ENCODE data around the gene ABCA3. TPM values are rescaled to one million over a fixed set of nuclear protein-coding genes. Genes with fewer than 3 reads are reported as not detected.

ABCA3 gene
- total RNA-seq, 1 experiment from 2014 or later: 6.2 TPM

GRCh38 chr16:2276368-2277195 is 63.9 kb downstream of the ABCA3 start:
- Histone ChIP-seq H4K20me1 (ENCODE audit: insufficient read depth) (peaks cover 3% of the 10 kb centered on the region; the same call in 1 of the 2 replicates), H3K27ac (no peak overlapping the region), H3K79me2 (ENCODE audit: low read depth) (no peaks in the 10 kb centered on the region), H2AFZ (no peak overlapping the region), H3F3A (ENCODE audit: insufficient read depth, low read depth) (no peaks in the 10 kb centered on the region), H3K9me2 (ENCODE audit: insufficient read depth) (no peaks in the 10 kb centered on the region), H3K4me3 (no peak overlapping the region), H3K9me3 (ENCODE audit: insufficient read depth, low read depth) (no peaks in the 10 kb centered on the region), H3K36me3 (ENCODE audit: low read depth) (no peaks in the 10 kb centered on the region), H3K4me2 (no peak overlapping the region), H3K27me3 (ENCODE audit: insufficient read depth, low read depth) (peaks cover 42% of the 10 kb centered on the region), H3K4me1 (replicated peaks; ENCODE audit: insufficient read depth) (no peaks in the 10 kb centered on the region)
- intact Hi-C loops (cut with micrococcal nuclease; ENCODE audit: unreplicated experiment): no loop called here
- TF ChIP-seq CTCF (conservative IDR thresholded peaks at IDR 0.05): no peak
- TF ChIP-seq EZH2 (IDR thresholded peaks at IDR 0.05; ENCODE audit: low read depth): no peak
- POLR2A ChIA-PET (ENCODE audit: unreplicated experiment): interaction anchor here (0.6 kb wide), 1 partner anchor 113 kb away, joined by 5 read pairs; no protein-coding TSS in a partner anchor
- no peak for DNase-seq
- CTCF ChIA-PET: interaction anchor here (0.6 kb wide), 1 partner anchor 825 kb away, joined by 3 read pairs; no protein-coding TSS in a partner anchor
- BruUV-seq (replicated peaks): no TSS peak

GRCh38 chr16:2275476-2276367 is 64.8 kb downstream of the ABCA3 start:
- no TSS peak for BruUV-seq (replicated peaks)
- intact Hi-C loops (cut with micrococcal nuclease; ENCODE audit: unreplicated experiment): no loop called here
- Histone ChIP-seq H3K36me3 (ENCODE audit: low read depth) (no peaks in the 10 kb centered on the region), H3K79me2 (ENCODE audit: low read depth) (no peaks in the 10 kb centered on the region), H3K9me3 (ENCODE audit: insufficient read depth, low read depth) (no peaks in the 10 kb centered on the region), H3K9me2 (ENCODE audit: insufficient read depth) (no peaks in the 10 kb centered on the region), H4K20me1 (ENCODE audit: insufficient read depth) (peaks cover 3% of the 10 kb centered on the region; the same call in 1 of the 2 replicates), H3K4me3 (no peak overlapping the region), H3K4me1 (replicated peaks; ENCODE audit: insufficient read depth) (no peaks in the 10 kb centered on the region), H3K27me3 (ENCODE audit: insufficient read depth, low read depth) (peaks cover 33% of the 10 kb centered on the region), H3K27ac (no peak overlapping the region), H3K4me2 (no peak overlapping the region), H3F3A (ENCODE audit: insufficient read depth, low read depth) (no peaks in the 10 kb centered on the region), H2AFZ (no peak overlapping the region)
- ChIA-PET POLR2A (ENCODE audit: unreplicated experiment) (interaction anchor here (0.6 kb wide), 1 partner anchor 208 kb away, joined by 5 read pairs; no protein-coding TSS in a partner anchor), CTCF (interaction anchor here (0.6 kb wide), 1 partner anchor 825 kb away, joined by 3 read pairs; no protein-coding TSS in a partner anchor)
- TF ChIP-seq EZH2 (IDR thresholded peaks at IDR 0.05; ENCODE audit: low read depth): no peak
- TF ChIP-seq CTCF (conservative IDR thresholded peaks at IDR 0.05): no peak
- no peak for DNase-seq

GRCh38 chr16:2273931-2274330 is 66.6 kb downstream of the ABCA3 start:
- TF ChIP-seq CTCF (conservative IDR thresholded peaks at IDR 0.05) (no peak), EZH2 (IDR thresholded peaks at IDR 0.05; ENCODE audit: low read depth) (no peak)
- Histone ChIP-seq H3K4me2 (no peak overlapping the region), H3K4me3 (no peak overlapping the region), H3K9me3 (ENCODE audit: insufficient read depth, low read depth) (no peaks in the 10 kb centered on the region), H3K36me3 (ENCODE audit: low read depth) (no peaks in the 10 kb centered on the region), H3K9me2 (ENCODE audit: insufficient read depth) (no peaks in the 10 kb centered on the region), H2AFZ (no peak overlapping the region), H3F3A (ENCODE audit: insufficient read depth, low read depth) (no peaks in the 10 kb centered on the region), H4K20me1 (ENCODE audit: insufficient read depth) (peaks cover 3% of the 10 kb centered on the region; the same call in 1 of the 2 replicates), H3K27me3 (ENCODE audit: insufficient read depth, low read depth) (peaks cover 15% of the 10 kb centered on the region; the same call in 1 of the 2 replicates), H3K4me1 (replicated peaks; ENCODE audit: insufficient read depth) (no peaks in the 10 kb centered on the region), H3K27ac (no peak overlapping the region), H3K79me2 (ENCODE audit: low read depth) (peaks cover 8% of the 10 kb centered on the region)
- ChIA-PET CTCF (no interaction called here), POLR2A (ENCODE audit: unreplicated experiment) (no interaction called here)
- no peak for DNase-seq
- intact Hi-C loops (cut with micrococcal nuclease; ENCODE audit: unreplicated experiment): no loop called here
- no TSS peak for BruUV-seq (replicated peaks)
